COLO668 (cell line): ENCODE data around the gene CDC42SE1.
"Not testable (repeated sequence)": the region's sequence is repeated elsewhere in the genome, so short reads cannot be mapped to it uniquely, and the experiment has no call there.

Source experiments
- DNase-seq: peaks from one replicate; lab custom pipeline; 2025; ENCODE audit not compliant: unreplicated experiment; lab: John Stamatoyannopoulos, UW

Gene CDC42SE1

GRCh38 chr1:151059109-151060006 is at the start of gene CDC42SE1:
CDC42SE1 (minus strand) TSS chr1:151059622; CDS start chr1:151055730, 3,892 bp downstream.
- peak; percentile 95 for DNase-seq

GRCh38 chr1:151108331-151108730 is 48.9 kb upstream of the CDC42SE1 start:
- no peak for DNase-seq

DNA sequence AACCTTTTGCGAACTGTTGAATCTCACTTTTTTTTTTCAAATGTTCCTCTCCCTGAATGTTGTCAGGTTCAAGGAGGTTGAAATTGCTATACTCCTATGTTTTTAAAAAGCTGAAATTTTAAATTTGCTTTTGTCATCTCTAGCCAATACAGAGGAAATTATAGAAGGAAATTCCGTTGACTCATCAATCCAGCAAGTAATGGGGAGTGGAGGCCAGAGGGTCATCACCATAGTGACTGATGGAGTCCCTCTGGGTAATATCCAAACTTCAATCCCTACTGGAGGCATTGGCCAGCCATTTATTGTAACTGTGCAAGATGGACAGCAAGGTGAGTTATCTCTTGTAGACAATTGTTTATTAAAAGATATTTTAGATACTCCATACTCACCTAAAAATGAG is 47.5 kb upstream of the CDC42SE1 start:
- no peak for DNase-seq

- no peak for DNase-seq
Measured at GRCh38 chr1:151104630-151105029, 45.2 kb upstream of the CDC42SE1 start.

- no peak for DNase-seq
Measured at GRCh38 chr1:151098126-151098525, 38.7 kb upstream of the CDC42SE1 start.

GRCh38 chr1:151097426-151097825 is 38.0 kb upstream of the CDC42SE1 start:
- not testable (repeated sequence) for DNase-seq

DNA sequence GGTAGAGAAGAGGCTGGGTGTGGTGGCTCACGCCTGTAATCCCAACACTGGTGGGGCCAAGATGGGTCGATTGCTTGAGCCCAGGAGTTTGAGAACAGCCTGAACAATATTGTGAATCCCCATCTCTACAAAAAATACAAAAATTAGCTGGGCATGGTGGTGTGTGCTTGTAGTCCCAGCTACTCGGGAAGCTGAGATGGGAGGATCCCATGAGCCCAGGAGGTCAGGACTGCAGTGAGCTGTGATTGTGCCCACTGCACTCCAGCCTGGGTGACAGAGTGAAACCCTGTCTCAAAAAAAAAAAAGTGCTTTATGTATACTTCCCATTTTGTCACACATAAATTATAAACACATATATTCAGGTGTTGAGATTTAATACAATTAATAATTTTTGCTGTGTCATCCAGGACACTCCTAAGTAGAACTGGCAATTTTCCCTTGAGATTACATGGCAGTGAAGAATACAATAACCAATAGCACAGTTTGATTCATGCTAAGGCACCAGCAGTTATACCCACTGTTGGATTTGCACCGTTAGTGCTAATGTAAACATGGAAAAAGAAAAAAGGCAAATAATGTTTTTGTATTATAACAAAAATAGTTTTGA is 26.6 kb upstream of the CDC42SE1 start:
- no peak for DNase-seq

GRCh38 chr1:151072224-151072623 is 12.8 kb upstream of the CDC42SE1 start:
- peak; percentile 37 for DNase-seq

- peak; percentile 90 for DNase-seq
Measured at GRCh38 chr1:151070474-151071276, 11.3 kb upstream of the CDC42SE1 start, which contains the start of gene GABPB2. GABPB2 (plus strand) TSS chr1:151070761; CDS start chr1:151088190, 17,429 bp downstream.

DNA sequence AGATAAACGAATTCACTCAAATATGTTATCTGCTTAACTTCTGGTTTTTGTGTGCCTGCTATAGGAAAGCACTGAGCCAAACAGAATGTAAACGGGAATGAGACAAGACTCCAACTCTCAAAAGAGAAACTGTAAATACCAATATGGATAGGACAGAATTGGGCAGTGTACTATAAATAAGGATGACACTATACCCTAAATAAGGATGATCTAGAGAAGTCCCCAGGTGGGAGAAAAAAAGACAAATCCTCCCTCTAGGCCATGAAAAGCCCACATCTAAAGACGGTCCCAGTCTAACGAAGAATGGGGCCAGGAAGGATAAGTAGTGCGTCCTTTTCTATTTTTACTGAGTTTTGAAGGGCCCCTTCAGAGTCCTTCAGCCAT is 9.7 kb upstream of the CDC42SE1 start:
- DNase-seq, result no peak

DNA sequence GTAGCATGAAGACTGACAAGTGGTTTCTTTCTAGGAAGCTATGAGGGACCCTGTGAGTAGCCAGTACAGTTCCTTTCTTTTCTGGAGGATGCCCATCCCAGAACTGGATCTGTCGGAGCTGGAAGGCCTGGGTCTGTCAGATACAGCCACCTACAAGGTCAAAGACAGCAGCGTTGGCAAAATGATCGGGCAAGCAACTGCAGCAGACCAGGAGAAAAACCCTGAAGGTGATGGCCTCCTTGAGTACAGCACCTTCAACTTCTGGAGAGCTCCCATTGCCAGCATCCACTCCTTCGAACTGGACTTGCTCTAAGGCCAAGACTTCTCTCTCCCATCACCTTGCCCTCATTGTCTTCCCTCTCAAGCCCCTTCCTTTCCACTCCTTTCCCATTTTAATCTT is 7.8 kb upstream of the CDC42SE1 start:
- DNase-seq, result no peak

DNA sequence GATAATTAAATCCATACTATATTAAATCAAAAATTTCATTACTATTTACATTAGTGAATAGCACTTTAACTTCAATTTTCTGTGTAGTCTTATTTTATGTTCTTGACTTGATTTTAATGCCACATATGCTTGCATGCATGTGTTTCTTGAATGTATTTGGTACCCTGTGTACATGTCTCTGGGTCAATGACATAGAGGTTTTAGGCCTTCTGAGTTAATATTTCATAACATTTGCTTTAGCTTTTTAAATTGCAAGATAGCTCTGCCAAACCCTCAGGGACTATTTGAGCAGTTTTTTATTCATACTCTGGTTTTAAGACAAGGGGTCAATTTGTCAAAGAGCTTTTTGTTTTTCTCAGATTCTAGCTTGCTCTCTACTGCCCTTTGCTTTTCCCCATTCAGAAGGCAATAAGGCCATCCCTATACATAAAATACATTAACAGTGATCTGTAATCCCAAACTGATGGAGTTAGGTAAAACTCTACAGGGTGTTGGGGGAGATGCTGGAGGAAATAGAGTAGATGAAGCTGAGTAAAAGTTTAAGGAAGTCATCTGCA is 5.7 kb upstream of the CDC42SE1 start:
- DNase-seq, result no peak

DNA sequence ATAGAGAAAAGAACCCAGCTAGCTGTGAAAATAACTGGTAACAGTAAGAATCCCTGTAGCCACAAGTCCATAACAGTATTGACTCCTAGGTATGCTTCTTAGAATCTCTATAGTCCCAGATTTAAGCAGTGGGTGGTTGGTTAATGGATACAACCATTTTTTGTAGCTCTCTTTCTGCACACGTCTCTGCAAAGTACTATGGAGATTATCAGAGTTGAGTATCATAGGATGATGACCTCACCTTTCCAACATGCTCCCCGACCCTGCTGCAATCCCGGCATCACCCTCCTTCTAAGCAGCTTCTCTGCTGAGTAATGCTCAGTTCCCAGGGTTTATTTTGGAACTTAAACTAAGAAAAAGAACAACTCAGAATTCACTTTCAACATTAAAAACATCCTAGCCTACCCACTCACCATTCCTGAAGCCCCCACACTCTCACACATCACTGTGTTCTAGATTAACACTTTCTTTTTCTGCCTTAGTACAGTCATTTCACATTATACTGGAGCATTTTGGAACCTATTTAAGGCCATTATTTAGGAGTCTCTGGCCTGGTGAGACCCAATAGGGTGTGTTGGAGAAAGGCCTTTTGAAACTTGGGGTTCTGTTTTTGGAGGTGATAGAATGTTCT is 3.4 kb upstream of the CDC42SE1 start:
- DNase-seq, result peak; percentile 22

DNA sequence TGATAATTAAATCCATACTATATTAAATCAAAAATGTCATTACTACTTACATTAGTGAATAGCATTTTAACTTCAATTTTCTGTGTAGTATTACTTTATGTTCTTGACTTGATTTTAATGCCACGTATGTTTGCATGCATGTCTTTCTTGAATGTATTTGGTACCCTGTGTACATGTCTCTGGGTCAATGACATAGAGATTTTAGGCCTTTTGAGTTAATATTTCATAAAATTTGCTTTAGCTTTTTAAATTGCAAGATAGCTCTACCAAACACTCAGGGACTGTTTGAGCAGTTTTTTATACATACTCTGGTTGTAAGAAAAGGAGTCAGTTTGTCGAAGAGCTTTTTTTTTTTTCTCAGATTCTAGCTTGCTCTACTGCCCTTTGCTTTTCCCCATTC is 2.3 kb upstream of the CDC42SE1 start:
- no peak for DNase-seq

- peak; percentile 52 for DNase-seq
Measured at GRCh38 chr1:151060657-151061421, 1.4 kb upstream of the CDC42SE1 start.

- peak; percentile 50 for DNase-seq
Measured at GRCh38 chr1:151060007-151060656, 710 bp upstream of the CDC42SE1 start, which contains the start of gene MLLT11. MLLT11 (plus strand) TSS chr1:151060397; CDS start chr1:151067225, 6,828 bp downstream.

DNA sequence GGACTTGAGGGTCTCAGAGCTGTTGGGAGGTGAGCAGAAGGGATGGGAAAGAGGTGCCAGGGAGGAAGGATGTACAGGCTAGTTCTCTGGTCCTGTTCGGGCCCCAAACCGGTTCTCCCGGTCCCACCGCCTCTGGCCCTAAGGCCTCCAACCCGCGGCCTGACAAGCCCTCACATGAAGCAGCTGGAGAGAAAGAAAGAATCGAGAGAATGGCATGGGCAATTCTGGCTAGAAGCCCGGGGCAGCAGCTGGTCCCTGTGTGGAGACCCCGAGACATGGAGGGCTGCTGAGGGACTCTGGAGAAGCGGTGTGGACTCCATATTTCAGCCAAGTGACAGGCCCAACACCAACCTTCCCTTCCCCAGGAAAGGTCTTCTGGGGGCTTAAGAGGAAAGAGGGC is 730 bp downstream of the CDC42SE1 start:
- peak; percentile 86 for DNase-seq

GRCh38 chr1:151056149-151056548 is 3.3 kb downstream of the CDC42SE1 start:
- DNase-seq, result no peak

- DNase-seq, result no peak
Measured at GRCh38 chr1:151055581-151055980, 3.8 kb downstream of the CDC42SE1 start.
